Activated naive CD8-positive, alpha-beta T cell treated with anti-CD3 and anti-CD28 coated beads, Interleukin-2, amount 50 U/mL, for 16 hours (primary cell): ENCODE data around the gene FRY.
"Not testable (repeated sequence)": the region's sequence is repeated elsewhere in the genome, so short reads cannot be mapped to it uniquely, and the experiment has no call there.

Experiments used
- DNase-seq: peaks from one replicate; pipeline ENCODE4 v3.0.0-alpha.2; 2020; ENCODE audit warnings: low read depth, low spot score

Gene FRY

GRCh38 chr13:32040689-32041088 is 9.1 kb downstream of the FRY start:
- no peak for DNase-seq

DNA sequence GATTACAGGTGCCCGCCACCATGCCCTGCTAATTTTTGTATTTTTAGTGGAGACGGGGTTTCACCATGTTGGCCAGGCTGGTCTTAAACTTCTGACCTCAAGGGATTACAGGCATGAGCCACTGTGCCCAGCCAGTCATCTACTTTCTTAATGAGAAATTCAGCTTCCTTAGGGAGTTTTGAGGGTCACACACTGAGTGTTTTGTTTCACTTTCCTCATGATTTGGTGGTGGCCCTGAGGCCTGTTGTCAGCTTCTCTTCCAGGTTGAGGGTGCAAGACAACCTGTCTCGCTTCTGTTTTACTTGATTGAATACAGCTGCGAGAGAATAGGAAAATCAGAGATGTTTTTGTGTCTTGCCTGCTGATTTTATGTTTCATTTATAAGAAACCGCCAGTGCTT is 9.9 kb downstream of the FRY start:
- DNase-seq, result no peak

GRCh38 chr13:32042551-32042950 is 11.0 kb downstream of the FRY start:
- DNase-seq, result no peak

DNA sequence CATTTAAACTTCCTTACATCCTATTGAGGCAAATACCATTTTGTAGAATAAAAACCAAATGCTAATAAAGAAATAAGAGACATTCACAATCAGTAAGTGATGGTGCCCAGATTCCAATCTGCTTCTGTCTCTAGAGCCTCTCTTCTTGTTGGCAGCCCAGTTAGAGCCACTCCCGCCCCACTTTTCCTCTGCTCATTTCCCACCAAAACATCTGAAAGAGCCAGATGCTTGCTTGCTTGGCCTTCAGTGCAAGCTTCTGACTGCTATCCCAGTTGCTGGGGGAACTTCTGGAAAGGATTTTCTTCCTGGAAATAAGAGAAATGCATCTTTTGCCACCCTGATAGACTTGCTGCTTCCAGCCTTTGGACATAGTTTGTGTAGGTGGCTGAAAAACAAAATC is 12.9 kb downstream of the FRY start:
- DNase-seq, result no peak

DNA sequence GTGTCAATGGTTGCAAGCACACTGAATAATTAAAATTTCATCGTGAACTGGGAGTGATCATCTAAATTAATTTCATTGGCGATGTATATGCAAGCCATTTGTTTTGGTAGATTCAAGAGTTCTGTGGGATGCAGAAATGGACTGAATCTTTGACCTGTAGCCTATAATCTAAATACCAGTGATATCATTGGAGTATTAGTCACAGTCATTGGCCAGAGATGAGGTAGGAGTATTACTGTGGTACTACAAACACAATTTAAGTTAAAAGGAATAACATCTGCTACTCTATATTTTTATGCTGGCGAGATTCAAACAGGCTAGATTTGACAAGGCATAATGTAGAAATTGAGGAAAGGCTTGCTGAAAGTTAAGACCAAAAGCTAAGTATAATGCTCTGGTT is 14.0 kb downstream of the FRY start:
- no peak for DNase-seq

- DNase-seq, result no peak
Measured at GRCh38 chr13:32045982-32046785, 14.6 kb downstream of the FRY start.

- no peak for DNase-seq
Measured at GRCh38 chr13:32047088-32047487, 15.5 kb downstream of the FRY start.

DNA sequence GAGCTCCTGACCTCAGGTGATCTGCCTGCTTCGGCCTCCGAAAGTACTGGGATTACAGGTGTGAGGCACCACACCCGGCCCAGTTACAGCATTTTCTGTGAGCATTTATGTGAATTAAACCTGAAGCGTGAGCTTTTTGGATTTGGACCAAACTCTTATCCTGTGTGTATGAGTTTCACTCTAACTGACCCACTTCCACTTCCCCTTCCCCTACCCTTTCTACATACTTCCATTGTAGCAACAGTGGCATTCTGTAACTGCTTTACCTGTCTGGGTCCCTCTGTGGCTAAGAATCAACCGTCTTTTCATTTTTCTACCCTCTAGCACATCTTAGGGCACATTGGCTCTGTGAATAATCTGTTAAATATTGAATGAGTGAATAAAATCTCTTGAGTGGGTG is 16.2 kb downstream of the FRY start:
- DNase-seq, result no peak

GRCh38 chr13:32048816-32049215 is 17.2 kb downstream of the FRY start:
- no peak for DNase-seq

GRCh38 chr13:32051156-32051555 is 19.6 kb downstream of the FRY start:
- no peak for DNase-seq

- no peak for DNase-seq
Measured at GRCh38 chr13:32056316-32056715, 24.7 kb downstream of the FRY start.

- not testable (repeated sequence) for DNase-seq
Measured at GRCh38 chr13:32057325-32057724, 25.8 kb downstream of the FRY start.

- no peak for DNase-seq
Measured at GRCh38 chr13:32059511-32059984, 28.0 kb downstream of the FRY start.

DNA sequence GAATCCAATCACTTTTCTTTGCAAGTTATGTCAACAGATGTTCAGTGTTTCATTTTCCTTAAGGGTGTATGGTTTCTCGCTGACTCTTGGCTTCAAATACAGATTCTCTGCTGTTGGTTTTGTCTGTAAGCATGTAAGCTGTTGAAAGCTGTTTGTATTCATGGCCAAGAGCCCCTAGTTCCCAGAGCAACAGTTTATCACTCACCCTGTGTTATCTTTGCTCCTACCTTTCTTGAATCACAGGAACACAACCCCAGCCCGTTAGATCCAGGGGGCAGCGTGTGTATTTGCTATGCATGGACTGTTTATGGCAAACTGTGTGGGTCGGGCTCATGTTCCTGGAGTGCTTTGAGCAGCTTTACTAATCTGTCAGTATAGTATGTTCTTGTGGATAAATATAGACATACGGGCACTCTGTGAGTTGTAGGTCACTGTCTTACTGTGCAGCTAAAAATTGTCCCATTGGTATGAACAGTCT is 28.9 kb downstream of the FRY start:
- no peak for DNase-seq

GRCh38 chr13:32063619-32064233 is 32.2 kb downstream of the FRY start:
- DNase-seq, result no peak

DNA sequence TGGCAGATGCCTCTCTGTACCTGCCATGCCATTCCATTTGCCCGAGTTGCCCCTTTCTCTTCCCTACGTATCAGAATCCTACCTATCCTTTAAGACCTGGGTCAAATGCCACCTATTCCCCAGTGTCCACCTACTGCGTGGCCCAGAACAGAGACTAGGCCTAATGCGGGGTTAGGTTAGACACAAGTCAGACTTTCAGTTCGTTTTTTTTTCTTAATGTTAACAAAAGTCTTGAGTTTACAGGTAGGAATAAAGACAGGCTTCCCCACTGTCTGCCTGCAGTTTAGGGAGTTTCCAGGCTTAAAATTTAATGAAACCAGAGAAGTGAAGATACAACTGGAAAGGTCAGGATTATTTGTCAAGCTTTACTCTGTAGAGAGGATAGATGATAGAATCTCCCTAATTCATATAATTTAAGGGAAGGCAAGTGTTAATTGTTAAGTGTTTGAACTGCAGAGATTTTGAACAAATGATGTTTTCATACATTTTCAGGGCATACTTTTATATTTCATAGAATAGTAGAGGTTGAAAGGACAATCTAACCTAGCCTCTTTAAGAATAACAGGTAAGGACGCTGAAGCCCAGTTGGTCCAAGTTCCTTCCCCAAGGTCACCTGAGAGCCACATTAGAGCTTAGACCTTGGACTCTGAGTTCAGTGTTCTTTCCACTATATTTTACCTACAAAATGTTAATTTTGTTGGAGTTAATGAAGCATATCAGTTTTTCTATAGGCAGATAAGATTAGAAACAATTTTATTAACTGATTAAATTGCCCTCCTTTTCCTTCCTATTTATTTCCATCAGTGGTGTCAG is 35.8 kb downstream of the FRY start:
- DNase-seq, result no peak

DNA sequence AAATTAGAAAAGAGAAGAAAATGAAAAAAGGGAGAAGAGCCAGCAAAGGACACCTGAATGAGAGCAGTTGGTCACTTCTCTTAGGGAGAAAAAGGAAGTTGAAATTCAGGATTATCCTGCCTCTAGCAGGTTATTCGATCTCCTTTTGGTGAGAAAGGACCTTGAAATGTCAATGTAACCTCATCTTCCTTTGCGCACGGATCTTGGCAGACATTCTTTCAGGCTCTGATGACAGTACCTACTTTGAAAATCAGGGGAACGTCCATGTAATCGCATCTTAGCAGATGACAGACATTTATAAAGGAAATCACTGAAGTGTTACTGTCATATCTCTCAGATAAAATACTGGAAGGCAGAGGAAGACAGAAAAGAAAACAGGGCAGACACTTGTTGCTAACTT is 36.7 kb downstream of the FRY start:
- DNase-seq, result no peak

DNA sequence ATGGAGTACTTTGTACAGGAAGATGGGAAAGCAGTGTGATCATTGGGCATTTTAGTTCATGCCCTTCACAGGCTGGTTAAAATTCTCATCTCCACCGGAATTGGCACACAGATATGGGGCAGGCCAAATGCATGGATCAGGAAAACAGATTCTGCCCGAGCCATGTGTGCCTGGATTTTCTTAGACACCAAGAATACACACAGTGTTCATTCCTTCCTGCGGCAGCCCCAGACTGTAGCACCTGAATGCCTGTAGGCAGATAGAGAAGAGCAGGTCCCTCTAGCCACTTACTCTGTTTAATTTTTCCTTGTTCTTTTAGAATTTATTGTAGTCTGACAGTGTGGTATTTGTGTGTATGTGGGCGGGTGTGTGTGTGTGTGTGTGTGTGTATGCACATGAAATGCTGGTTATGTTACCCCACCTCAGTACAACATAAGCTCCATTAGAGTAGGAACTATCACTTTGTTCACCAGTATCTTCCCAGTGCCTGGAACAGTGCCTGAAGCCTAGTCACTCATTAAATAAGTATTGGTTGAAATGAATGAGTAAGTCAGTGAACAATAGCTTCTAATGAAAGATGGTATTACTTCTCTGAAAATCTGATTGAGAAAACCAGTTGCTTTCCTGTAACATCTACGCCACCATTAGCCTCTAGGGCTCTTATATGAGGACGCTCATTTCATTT is 41.7 kb downstream of the FRY start:
- no peak for DNase-seq

GRCh38 chr13:32075170-32075851 is 43.7 kb downstream of the FRY start:
- no peak for DNase-seq

GRCh38 chr13:32079587-32079986 is 48.0 kb downstream of the FRY start:
- no peak for DNase-seq

DNA sequence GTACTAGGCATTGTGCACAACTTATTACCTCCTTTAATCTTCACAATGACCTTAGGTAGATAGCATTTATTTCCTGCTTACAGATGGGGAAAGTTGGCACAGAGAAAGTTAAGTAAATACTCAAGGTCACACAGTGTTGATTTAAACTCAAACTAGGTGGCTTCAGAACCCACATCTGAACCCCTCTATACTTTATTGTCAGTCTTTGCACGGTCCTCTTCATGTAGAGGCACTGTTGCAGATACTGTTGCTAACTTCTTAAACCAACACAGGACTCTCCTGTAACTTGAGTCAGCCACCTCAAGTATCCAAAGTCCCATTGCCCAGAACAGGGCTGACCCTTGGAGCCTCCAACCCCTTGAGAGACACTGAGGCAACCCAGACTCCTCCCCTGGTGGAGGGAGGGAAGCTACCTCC is 48.8 kb downstream of the FRY start:
- DNase-seq, result no peak
